K562 (cell line): ENCODE results near the gene FPGS. TPM values are rescaled to one million over a fixed set of nuclear protein-coding genes. Genes with fewer than 3 reads are reported as not detected.

ENCODE experiments used
- ATAC-seq: fragments of 200-7000 bp; cut with Tn5 transposase; 3 replicates; pipeline ENCODE4 v1.9.1; 2020; ENCODE audit warnings: moderate library complexity
- BruUV-seq: library from RNA; stranded (reverse); fragments of 400-500 nt; replicated peaks from 2 replicates; lab custom pipeline; 2021; lab: Mats Ljungman, UMichigan
- CTCF ChIA-PET: fragments of 300-600 bp; formaldehyde crosslinking; extraction: SDS; loops from one replicate; lab custom pipeline; 2021; ENCODE audit warnings: low intra/inter-chr PET ratio; lab: Yijun Ruan, JAX
- POLR2A ChIA-PET: fragments of 300-600, 350-650 bp; sonication (Branson Sonifier 250); formaldehyde crosslinking; extraction: SDS; loops from one replicate; lab custom pipeline; 2021; ENCODE audit warnings: antibody characterized with exemption, inconsistent platforms; lab: Yijun Ruan, JAX
- DNase-seq, 4 experiments: peaks; one replicate each; pipeline versions ENCODE4 v3.0.0 to v3.0.0-alpha.2; 2011 to 2018; ENCODE audit warnings: low spot score in 3 of 4, mixed read lengths in 3 of 4; ENCODE audit errors: extremely low read depth in 1 of 4
- FAIRE-seq: peaks from 2 replicates; lab custom pipeline; 2011; peaks lifted over from hg19 to GRCh38; lab: Jason Lieb, UNC
- H2AFZ ChIP-seq: 2 replicates; pipeline ENCODE4 v1.6.0; 2011; ENCODE audit warnings: low read depth, low read length, control low read depth, inconsistent platforms
- H3K27ac ChIP-seq: fragments of 200-600 bp; 3 replicates; pipeline ENCODE4 v1.8.0; 2011; ENCODE audit warnings: low read depth, mild to moderate bottlenecking, control low read depth, inconsistent platforms, low read length, moderate library complexity, mixed read lengths; ENCODE audit errors: extremely low read depth
- H3K27me3 ChIP-seq, 2 experiments: fragments of 300-600 bp in 1 of 2; 2 replicates in 1 of 2; 3 replicates in 1 of 2; pipeline versions ENCODE4 v1.6.0 to v1.8.0; 2011; ENCODE audit warnings: inconsistent platforms in 2 of 2, low read length in 2 of 2, mild to moderate bottlenecking in 1 of 2, mixed read lengths in 1 of 2, moderate library complexity in 1 of 2; ENCODE audit not compliant: control insufficient read depth in 2 of 2, insufficient read depth in 2 of 2
- H3K36me3 ChIP-seq: fragments of 300-600 bp; 3 replicates; pipeline ENCODE4 v1.8.0; 2011; ENCODE audit warnings: mild to moderate bottlenecking, low read length, inconsistent platforms; ENCODE audit not compliant: control insufficient read depth, insufficient read depth
- H3K4me1 ChIP-seq, 2 experiments: fragments of 200-600 bp in 1 of 2; replicated peaks in 1 of 2; 2 replicates in 1 of 2; 3 replicates in 1 of 2; pipeline versions ENCODE4 v1.5.1 to v1.8.0; 2011; ENCODE audit warnings: inconsistent platforms in 2 of 2, low read length in 2 of 2, mild to moderate bottlenecking in 1 of 2, mixed read lengths in 1 of 2, moderate library complexity in 1 of 2; ENCODE audit not compliant: control insufficient read depth in 2 of 2, insufficient read depth in 2 of 2
- H3K4me2 ChIP-seq: 2 replicates; pipeline ENCODE4 v1.6.1; 2011; ENCODE audit warnings: low read length, control low read depth, inconsistent platforms, mixed read lengths; ENCODE audit not compliant: insufficient read depth
- H3K4me3 ChIP-seq: fragments of 200-600 bp; sonication (generic), shearing (Covaris generic); 2 replicates; pipeline ENCODE4 v1.5.1; 2016; ENCODE audit warnings: control low read depth, inconsistent platforms
- H3K79me2 ChIP-seq: fragments of 200-600 bp; 3 replicates; pipeline ENCODE4 v1.8.0; 2011; ENCODE audit warnings: low read length, inconsistent platforms; ENCODE audit not compliant: control insufficient read depth, insufficient read depth
- H3K9ac ChIP-seq, 2 experiments: 2 replicates each; pipeline versions ENCODE4 v1.6.0 to v1.6.1; 2011; ENCODE audit warnings: low read depth in 2 of 2, low read length in 2 of 2, control low read depth in 1 of 2, inconsistent platforms in 1 of 2, mild to moderate bottlenecking in 1 of 2, mixed read lengths in 1 of 2; ENCODE audit not compliant: insufficient read depth in 1 of 2
- H3K9me1 ChIP-seq: one replicate; pipeline ENCODE4 v1.6.0; 2011; ENCODE audit warnings: inconsistent platforms, mild to moderate bottlenecking, low read length, moderate library complexity; ENCODE audit not compliant: control insufficient read depth, insufficient read depth
- H3K9me3 ChIP-seq: replicated peaks from 2 replicates; pipeline ENCODE4 v1.5.1; 2011; ENCODE audit warnings: low read depth, low read length, inconsistent platforms; ENCODE audit not compliant: control insufficient read depth, insufficient read depth
- H4K20me1 ChIP-seq: replicated peaks from 2 replicates; pipeline ENCODE4 v1.6.1; 2011; ENCODE audit warnings: low read length, inconsistent platforms, mixed read lengths; ENCODE audit not compliant: control insufficient read depth, insufficient read depth
- CTBP1 ChIP-seq: fragments of 450-650 bp; IDR thresholded peaks from 2 replicates; pipeline ENCODE4 v1.6.1; 2016; ENCODE audit warnings: borderline replicate concordance
- GTF2A2 ChIP-seq: IDR thresholded peaks from 2 replicates; pipeline ENCODE4 v1.6.1; 2016; ENCODE audit warnings: mild to moderate bottlenecking, missing genetic modification characterization, missing compliant biosample characterization
- HDAC2 ChIP-seq: fragments of 450-650 bp; IDR thresholded peaks from 2 replicates; pipeline ENCODE4 v1.6.1; 2016; ENCODE audit warnings: mild to moderate bottlenecking
- HIVEP1 ChIP-seq: fragments of 250-450 bp; sonication (Bioruptor Pico); IDR thresholded peaks from 2 replicates; pipeline ENCODE4 v1.4.0; 2020; ENCODE audit warnings: mild to moderate bottlenecking
- JUND ChIP-seq, 2 experiments: IDR thresholded peaks; 2 replicates in 1 of 2; 3 replicates in 1 of 2; pipeline ENCODE4 v1.6.1; 2011; ENCODE audit warnings: borderline replicate concordance in 2 of 2, low read depth in 2 of 2, low read length in 2 of 2, improper control_type of control experiment in 1 of 2, missing biosample characterization in 1 of 2, missing genetic modification characterization in 1 of 2, missing genetic modification reagents in 1 of 2
- NFRKB ChIP-seq: fragments of 450-650 bp; IDR thresholded peaks from 2 replicates; pipeline ENCODE4 v1.6.1; 2016; ENCODE audit warnings: low read depth
- POLR2G ChIP-seq: fragments of 200-400 bp; formaldehyde crosslinking; IDR thresholded peaks from 2 replicates; pipeline ENCODE4 v1.6.1; 2017; ENCODE audit warnings: low read depth, mild to moderate bottlenecking, antibody characterized with exemption, low read length, moderate library complexity
- ZBTB1 ChIP-seq: sonication (generic); formaldehyde crosslinking; IDR thresholded peaks from 2 replicates; pipeline ENCODE4 v1.8.1; 2023; ENCODE audit warnings: missing genetic modification reagents, low read depth, mild to moderate bottlenecking, borderline replicate concordance
- ZNF561 ChIP-seq: fragments of 450-650 bp; formaldehyde crosslinking; conservative IDR thresholded peaks from 2 replicates; pipeline ENCODE4 v1.4.0; 2020; ENCODE audit warnings: mild to moderate bottlenecking, moderate library complexity
- WGBS: fragments of 100-300 bp; shearing (Covaris generic); methylation state at CpG from one replicate; pipeline ENCODE4 v1.1.6; 2016; ENCODE audit warnings: low coverage, mixed read lengths; ENCODE audit not compliant: insufficient coverage; ENCODE audit errors: missing lambda C conversion rate; 5-methylcytosine and 5-hydroxymethylcytosine counted together
- in situ Hi-C: fragments of 300-500 bp; cut with MboI; formaldehyde crosslinking; loops from 4 replicates; pipeline ENCODE4 v1.15.0; 2018; ENCODE audit warnings: inconsistent platforms, mixed read lengths
- intact Hi-C: fragments of 100-400 bp; cut with micrococcal nuclease; formaldehyde crosslinking; loops from 2 replicates; pipeline ENCODE4 v1.14.2; 2022
- polyA plus RNA-seq, 8 experiments: library from polyadenylated mRNA; depleted of rRNA in 4 of 8; stranded (reverse) in 5 of 8; unstranded in 3 of 8; fragments of >200 nt; fragmentation: Nextera tagmentation in 2 of 8; fragmentation: Illumina TruSeq in 1 of 8; extraction: Ambion mirVana in 2 of 8; extraction: Trizol in 1 of 8; gene quantifications; 2 replicates each; pipeline versions ENCODE4 v1.2.1 to v1.2.3, GENCODE V29; 2011 to 2014; ENCODE audit warnings: inconsistent platforms in 1 of 8, missing spikeins in 1 of 8
- total RNA-seq, 7 experiments: library from RNA; depleted of rRNA in 6 of 7; stranded (reverse); fragments of >200 nt in 6 of 7; fragmentation: Illumina TruSeq in 2 of 7; extraction: Trizol in 2 of 7; gene quantifications; 2 replicates each; pipeline versions ENCODE4 v1.2.1 to v1.2.3, GENCODE V29; 2011 to 2021; ENCODE audit warnings: low replicate concordance in 1 of 7
- TF ChIP-seq, protein P1 (sequence below), 2 experiments: fragments of 450-650 bp; IDR thresholded peaks; 2 replicates each; pipeline ENCODE4 v1.6.1; 2018; ENCODE audit warnings: mild to moderate bottlenecking in 2 of 2, low read depth in 1 of 2; ENCODE audit not compliant: partially characterized antibody in 2 of 2
- TF ChIP-seq, protein P2 (sequence below): sonication (generic); formaldehyde crosslinking; IDR thresholded peaks from 2 replicates; pipeline ENCODE4 v1.8.0; 2022; ENCODE audit warnings: missing genetic modification reagents, mild to moderate bottlenecking, moderate library complexity, borderline replicate concordance
- TF ChIP-seq, protein P3 (sequence below), 2 experiments: fragments of 450-650 bp in 1 of 2; sonication (generic) in 1 of 2; formaldehyde crosslinking in 1 of 2; IDR thresholded peaks in 1 of 2; conservative IDR thresholded peaks in 1 of 2; 2 replicates each; pipeline versions ENCODE4 v1.6.1 to v1.8.1; 2016 to 2023; ENCODE audit warnings: mild to moderate bottlenecking in 2 of 2, moderate library complexity in 2 of 2, inconsistent platforms in 1 of 2, missing genetic modification reagents in 1 of 2

FPGS gene
- total and polyA plus RNA-seq, 9 of the 15 experiments (the other 6 are each of a cell fraction or from before 2014, with no cell fraction given), result 0.84 to 86.4 (median 59.2) TPM

DNA sequence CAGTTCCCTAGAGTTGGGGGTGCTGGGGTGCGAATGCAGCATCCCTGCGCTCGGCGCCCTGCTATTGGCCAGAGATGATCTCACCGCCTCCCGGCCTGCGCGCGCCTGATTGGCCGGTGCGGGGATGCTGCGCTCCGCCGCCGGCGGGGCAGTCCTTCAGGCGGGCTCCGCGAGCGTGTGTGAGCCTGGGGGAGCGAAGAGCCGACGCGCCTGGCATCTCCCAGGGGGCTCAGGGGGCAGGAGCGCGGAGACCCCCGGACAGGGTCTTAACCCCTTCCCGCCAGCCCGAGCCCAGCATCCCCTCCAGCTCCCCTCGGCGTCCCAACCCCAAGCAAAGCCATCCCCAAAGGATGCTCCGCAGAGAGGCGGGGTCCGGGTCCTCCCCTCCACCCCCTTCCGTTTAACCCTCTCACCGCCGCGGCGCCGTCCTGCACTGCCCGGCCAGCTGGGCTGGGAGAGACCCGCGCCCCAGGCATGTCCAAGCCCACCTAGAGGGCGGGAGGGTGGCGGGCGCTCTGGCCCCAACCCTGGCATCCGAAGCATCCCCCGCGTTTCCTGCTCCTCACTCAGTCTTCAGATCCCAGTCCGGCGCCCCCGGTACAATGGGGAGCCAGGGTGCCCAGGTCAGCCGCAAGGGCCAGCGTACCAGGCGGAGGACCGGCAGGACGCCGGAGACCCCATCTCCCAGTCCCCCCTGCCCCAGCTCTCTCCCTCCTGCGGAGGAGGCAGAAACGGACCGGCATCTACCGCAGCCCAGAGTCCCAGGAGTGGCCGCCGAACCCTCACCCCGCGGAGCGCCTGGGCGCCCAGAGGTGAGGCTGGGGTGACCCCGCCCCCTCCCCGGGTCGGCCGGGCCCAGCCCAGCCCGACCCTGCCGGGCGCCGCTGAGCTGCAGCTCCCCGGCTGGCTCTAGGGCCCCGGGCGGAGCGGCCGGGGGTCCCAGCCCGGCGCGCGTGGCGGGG, 48.3 kb upstream of the FPGS start:
- Histone ChIP-seq H2AFZ (no peak overlapping the region), H3K27me3 (peaks cover 2 to 34% of the 10 kb centered on the region in 2 experiments; a peak in 3 of 5 replicates), H3K36me3 (no peaks in the 10 kb centered on the region), H3K9me1 (no peaks in the 10 kb centered on the region), H3K9me3 (no peaks in the 10 kb centered on the region), H3K27ac (no peak overlapping the region), H4K20me1 (peaks cover 19% of the 10 kb centered on the region), H3K79me2 (no peaks in the 10 kb centered on the region), H3K9ac (no peak overlapping the region), H3K4me2 (no peak overlapping the region), H3K4me3 (no peak overlapping the region), H3K4me1 (peaks cover 8 to 22% of the 10 kb centered on the region in 2 experiments; a peak in 4 of 5 replicates)
- CTCF ChIA-PET, result no interaction called here
- POLR2A ChIA-PET, result interaction anchor here (0.6 to 1.6 kb wide), 3 partner anchors 9 to 196 kb away, joined by 3 to 6 read pairs (median 3); partner anchors contain the start of genes PTRH1 and TTC16
- ATAC-seq (peak; percentile 95), DNase-seq (peak; percentile 53 to 93 (median 90)), FAIRE-seq (no peak)
- intact Hi-C loops (no loop called here), in situ Hi-C loops (loop anchor here (25.0 kb wide), 1 partner anchor 608 kb away; the partner anchor contains the start of gene URM1)
- 9% methylated on average over 39 of the region's 86 CpGs for whole genome bisulfite sequencing
- BruUV-seq, result no TSS peak
- TF ChIP-seq HDAC2 (peak; percentile 48; the same call in 1 of the 2 replicates), ZBTB1 (CRISPR knock-in tag) (peak; percentile 23; the same call in 1 of the 2 replicates), GTF2A2 (tag) (no peak), ZNF561 (CRISPR knock-in tag) (no peak), POLR2G (no peak), NFRKB (no peak), JUND (IDR thresholded peaks at IDR 0.05; ENCODE audit: borderline replicate concordance, low read depth, low read length) (peak; percentile 87), JUND (tag; IDR thresholded peaks at IDR 0.05; ENCODE audit: borderline replicate concordance, low read depth, low read length) (peak; percentile 77; the same call in 2 of the 3 replicates), CTBP1 (peak; percentile 34; the same call in 1 of the 2 replicates), HIVEP1 (CRISPR knock-in tag) (no peak)
- TF ChIP-seq, protein P1, sequence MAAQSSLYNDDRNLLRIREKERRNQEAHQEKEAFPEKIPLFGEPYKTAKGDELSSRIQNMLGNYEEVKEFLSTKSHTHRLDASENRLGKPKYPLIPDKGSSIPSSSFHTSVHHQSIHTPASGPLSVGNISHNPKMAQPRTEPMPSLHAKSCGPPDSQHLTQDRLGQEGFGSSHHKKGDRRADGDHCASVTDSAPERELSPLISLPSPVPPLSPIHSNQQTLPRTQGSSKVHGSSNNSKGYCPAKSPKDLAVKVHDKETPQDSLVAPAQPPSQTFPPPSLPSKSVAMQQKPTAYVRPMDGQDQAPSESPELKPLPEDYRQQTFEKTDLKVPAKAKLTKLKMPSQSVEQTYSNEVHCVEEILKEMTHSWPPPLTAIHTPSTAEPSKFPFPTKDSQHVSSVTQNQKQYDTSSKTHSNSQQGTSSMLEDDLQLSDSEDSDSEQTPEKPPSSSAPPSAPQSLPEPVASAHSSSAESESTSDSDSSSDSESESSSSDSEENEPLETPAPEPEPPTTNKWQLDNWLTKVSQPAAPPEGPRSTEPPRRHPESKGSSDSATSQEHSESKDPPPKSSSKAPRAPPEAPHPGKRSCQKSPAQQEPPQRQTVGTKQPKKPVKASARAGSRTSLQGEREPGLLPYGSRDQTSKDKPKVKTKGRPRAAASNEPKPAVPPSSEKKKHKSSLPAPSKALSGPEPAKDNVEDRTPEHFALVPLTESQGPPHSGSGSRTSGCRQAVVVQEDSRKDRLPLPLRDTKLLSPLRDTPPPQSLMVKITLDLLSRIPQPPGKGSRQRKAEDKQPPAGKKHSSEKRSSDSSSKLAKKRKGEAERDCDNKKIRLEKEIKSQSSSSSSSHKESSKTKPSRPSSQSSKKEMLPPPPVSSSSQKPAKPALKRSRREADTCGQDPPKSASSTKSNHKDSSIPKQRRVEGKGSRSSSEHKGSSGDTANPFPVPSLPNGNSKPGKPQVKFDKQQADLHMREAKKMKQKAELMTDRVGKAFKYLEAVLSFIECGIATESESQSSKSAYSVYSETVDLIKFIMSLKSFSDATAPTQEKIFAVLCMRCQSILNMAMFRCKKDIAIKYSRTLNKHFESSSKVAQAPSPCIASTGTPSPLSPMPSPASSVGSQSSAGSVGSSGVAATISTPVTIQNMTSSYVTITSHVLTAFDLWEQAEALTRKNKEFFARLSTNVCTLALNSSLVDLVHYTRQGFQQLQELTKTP (IDR thresholded peaks at IDR 0.05; ENCODE audit: low read depth in 1 of 2, partially characterized antibody in 2 of 2), result no peak
- TF ChIP-seq, protein P2, sequence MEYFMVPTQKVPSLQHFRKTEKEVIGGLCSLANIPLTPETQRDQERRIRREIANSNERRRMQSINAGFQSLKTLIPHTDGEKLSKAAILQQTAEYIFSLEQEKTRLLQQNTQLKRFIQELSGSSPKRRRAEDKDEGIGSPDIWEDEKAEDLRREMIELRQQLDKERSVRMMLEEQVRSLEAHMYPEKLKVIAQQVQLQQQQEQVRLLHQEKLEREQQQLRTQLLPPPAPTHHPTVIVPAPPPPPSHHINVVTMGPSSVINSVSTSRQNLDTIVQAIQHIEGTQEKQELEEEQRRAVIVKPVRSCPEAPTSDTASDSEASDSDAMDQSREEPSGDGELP, result 0 out of 2 replicates have a peak, but pooled peaks have one; percentile 28
- TF ChIP-seq, protein P3, sequence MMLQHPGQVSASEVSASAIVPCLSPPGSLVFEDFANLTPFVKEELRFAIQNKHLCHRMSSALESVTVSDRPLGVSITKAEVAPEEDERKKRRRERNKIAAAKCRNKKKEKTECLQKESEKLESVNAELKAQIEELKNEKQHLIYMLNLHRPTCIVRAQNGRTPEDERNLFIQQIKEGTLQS (IDR thresholded peaks at IDR 0.05), result peak; percentile 15; the same call in 1 of the 2 replicates
- TF ChIP-seq, protein P3 (CRISPR knock-in tag; conservative IDR thresholded peaks at IDR 0.05), result no peak
